PFSK-1 (cell line): ENCODE results near the gene RBFOX1.

Experiments
- FOXP2 ChIP-seq: optimal IDR thresholded peaks from 2 replicates; pipeline ENCODE3; 2011; ENCODE audit warnings: borderline replicate concordance, control low read depth, inconsistent platforms; ENCODE audit not compliant: insufficient read depth; ENCODE audit errors: extremely low read length, extremely low read depth
- POLR2AphosphoS5 ChIP-seq: IDR thresholded peaks from 2 replicates; pipeline ENCODE4 v1.6.1; 2012; ENCODE audit warnings: low read depth, mild to moderate bottlenecking, control low read depth, low read length, moderate library complexity
- SIN3A ChIP-seq: IDR thresholded peaks from 2 replicates; pipeline ENCODE4 v1.6.1; 2012; ENCODE audit warnings: mild to moderate bottlenecking, low read length, moderate library complexity, borderline replicate concordance; ENCODE audit not compliant: insufficient read depth

DNA sequence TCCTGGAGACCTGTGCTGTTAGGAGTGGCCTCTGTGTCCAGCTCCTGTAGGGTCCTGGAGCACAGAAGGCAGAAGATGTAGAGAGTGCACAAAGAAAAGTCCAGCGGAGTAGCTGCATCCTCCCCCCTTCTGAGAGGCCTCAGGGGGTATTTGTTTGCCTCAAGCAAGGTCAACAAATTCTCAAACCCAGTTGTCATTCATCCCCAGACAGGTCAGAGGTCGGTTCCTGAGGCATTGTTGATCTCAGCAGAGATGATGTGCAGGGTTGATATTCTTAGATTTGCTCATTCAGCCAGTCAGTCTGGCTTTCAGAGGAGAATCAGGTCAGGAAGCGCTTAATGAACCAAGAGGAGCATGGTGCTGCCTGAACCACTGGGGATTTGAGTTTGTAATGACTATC lies 8.3 kb upstream of the RBFOX1 start:
- TF ChIP-seq SIN3A (no peak), FOXP2 (no peak), POLR2AphosphoS5 (no peak)
